Activated effector memory CD4-positive, alpha-beta T cell treated with anti-CD3 and anti-CD28 coated beads, Interleukin-2, amount 50 U/mL, for 16 hours (primary cell): ENCODE measurements around the gene PRCC.

Source experiments
- DNase-seq: peaks from one replicate; pipeline ENCODE4 v3.0.0-alpha.2; 2020

The PRCC gene

GRCh38 chr1:156845953-156846545, 78.7 kb downstream of the PRCC start:
- no peak for DNase-seq

- no peak for DNase-seq
Measured at GRCh38 chr1:156846643-156847042, 79.3 kb downstream of the PRCC start.

- no peak for DNase-seq
Measured at GRCh38 chr1:156847591-156848460, 80.5 kb downstream of the PRCC start.

- DNase-seq, result peak; percentile 84
Measured at GRCh38 chr1:156848461-156849150, 81.3 kb downstream of the PRCC start.

GRCh38 chr1:156849151-156849496, 81.8 kb downstream of the PRCC start:
- no peak for DNase-seq
